ENCODE data around the gene CLTRN. TPM values are rescaled to one million over a fixed set of nuclear protein-coding genes. Genes with fewer than 3 reads are reported as not detected.

Gene CLTRN
- total RNA-seq, 4 donors from 2014 or later = 0.40 to 2.9 (median 1.2) TPM

DNA sequence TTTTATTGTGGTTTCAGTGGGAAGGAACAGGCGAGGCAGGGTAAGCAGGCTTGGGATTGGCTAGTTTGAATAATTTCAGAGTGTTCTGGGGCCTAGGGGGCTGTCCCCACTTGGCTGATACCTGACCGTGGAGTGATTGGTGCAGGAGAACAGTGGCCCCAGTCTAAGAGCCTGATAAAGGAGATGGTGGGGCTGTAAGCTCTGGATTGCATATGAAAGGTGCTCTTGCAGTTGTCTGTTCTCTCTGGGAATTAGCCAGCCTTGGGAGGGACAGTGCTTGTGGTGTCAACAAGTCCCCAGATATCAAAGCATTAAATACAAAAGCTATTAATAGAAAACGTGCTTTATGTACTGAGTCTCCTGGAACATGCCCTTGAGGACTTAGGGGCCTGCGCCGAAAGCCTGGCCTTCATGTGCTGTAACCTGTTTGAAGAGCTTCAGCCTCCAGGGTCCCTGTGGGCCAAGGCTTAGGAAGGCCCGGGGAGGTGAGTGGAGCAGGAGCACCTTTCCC, 30.4 kb upstream of the CLTRN start:
- no peaks in the 10 kb centered on the region for H3K27me3 ChIP-seq
- TF ChIP-seq, protein P1, sequence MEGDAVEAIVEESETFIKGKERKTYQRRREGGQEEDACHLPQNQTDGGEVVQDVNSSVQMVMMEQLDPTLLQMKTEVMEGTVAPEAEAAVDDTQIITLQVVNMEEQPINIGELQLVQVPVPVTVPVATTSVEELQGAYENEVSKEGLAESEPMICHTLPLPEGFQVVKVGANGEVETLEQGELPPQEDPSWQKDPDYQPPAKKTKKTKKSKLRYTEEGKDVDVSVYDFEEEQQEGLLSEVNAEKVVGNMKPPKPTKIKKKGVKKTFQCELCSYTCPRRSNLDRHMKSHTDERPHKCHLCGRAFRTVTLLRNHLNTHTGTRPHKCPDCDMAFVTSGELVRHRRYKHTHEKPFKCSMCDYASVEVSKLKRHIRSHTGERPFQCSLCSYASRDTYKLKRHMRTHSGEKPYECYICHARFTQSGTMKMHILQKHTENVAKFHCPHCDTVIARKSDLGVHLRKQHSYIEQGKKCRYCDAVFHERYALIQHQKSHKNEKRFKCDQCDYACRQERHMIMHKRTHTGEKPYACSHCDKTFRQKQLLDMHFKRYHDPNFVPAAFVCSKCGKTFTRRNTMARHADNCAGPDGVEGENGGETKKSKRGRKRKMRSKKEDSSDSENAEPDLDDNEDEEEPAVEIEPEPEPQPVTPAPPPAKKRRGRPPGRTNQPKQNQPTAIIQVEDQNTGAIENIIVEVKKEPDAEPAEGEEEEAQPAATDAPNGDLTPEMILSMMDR (IDR thresholded peaks at IDR 0.05) = no peak
- TF ChIP-seq POLR2A (IDR thresholded peaks at IDR 0.05) = no peak
- no peaks in the 10 kb centered on the region for H3K9me3 ChIP-seq
- H3K27ac ChIP-seq = no peak overlapping the region
- H3K36me3 ChIP-seq = peaks cover 3 to 8% of the 10 kb centered on the region in 2 donors
- no peak overlapping the region for H3K4me3 ChIP-seq (replicated peaks in 1 of 3)
- DNase-seq = no peak
- 92 to 94% methylated on average over 6 of the region's 6 CpGs for whole genome bisulfite sequencing, 2 donors
- intact Hi-C loops (cut with DNase I) = no loop called here
- H3K4me1 ChIP-seq = no peaks in the 10 kb centered on the region

DNA sequence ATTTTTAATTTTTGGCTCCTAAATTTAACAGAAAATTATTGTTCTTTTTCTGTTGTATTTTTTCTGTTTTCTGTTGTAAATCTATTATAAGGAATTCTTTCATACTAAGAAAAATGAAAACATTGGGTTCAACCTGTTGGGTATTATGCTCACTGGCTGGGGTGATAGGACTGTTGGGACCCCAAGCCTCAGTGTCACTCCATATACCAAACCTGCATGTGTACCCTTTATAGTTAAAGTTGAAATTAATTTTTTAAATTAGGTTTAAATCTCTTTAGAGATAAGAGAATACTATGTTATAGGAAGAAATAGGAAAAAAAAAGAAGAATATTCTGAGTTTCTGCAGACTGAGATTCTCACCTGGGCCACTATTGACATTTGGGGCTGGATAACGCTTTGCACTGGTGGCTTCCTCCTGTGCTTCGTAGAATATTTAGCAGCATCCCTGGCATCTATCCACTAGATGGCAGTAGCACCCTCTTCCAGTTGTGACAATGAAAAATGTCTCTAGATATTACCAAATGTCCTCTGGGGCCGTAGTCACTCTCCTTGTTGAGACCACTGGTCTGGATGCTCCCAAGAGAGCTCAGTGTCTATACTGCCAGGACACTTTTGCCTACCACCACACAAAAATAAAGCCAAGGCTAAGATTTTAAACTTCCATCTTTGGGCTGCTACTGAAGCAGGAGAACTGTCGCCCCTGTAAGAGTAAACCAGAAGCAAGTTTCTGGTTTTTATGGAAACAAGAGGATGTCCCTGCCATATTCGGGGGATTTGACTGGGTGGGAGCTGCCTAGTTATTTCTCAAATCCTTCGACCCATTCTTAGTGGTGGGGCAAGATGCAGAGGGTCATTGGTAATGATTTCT, 22.4 kb upstream of the CLTRN start:
- Histone ChIP-seq H3K27me3 (no peaks in the 10 kb centered on the region), H3K9me3 (no peaks in the 10 kb centered on the region), H3K4me3 (replicated peaks in 1 of 3) (no peak overlapping the region), H3K4me1 (no peaks in the 10 kb centered on the region), H3K36me3 (peaks cover 0 to 3% of the 10 kb centered on the region in 2 donors), H3K27ac (no peak overlapping the region)
- intact Hi-C loops (cut with DNase I) = no loop called here
- peak; percentile 33 to 45 for DNase-seq
- WGBS, 2 donors = 44 to 49% methylated on average over 6 of the region's 6 CpGs
- TF ChIP-seq, protein P1 (IDR thresholded peaks at IDR 0.05) = peak; percentile 28 to 65 (median 51)
- TF ChIP-seq POLR2A (IDR thresholded peaks at IDR 0.05) = no peak

DNA sequence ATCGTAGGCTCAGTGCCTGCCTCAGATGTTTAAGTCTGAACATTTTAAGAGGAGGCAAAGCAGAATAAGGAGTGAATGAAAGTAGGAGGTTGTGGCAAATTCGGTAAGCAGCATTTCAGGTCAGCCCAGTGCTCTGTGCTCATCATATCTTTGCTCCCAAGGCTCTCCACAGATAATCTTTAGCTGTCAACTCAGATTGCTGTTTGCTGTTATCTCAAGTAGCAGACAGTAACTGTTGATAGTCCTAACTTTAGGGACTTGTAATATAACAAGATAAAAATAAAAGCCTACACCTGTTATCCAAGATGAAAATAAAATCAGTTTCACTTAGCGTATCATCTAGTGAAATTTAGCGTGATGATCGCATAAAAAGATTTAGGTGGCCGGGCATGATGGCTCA, 18.6 kb upstream of the CLTRN start:
- Histone ChIP-seq H3K36me3 (peaks cover 0 to 3% of the 10 kb centered on the region in 2 donors), H3K4me3 (replicated peaks in 1 of 3) (no peak overlapping the region), H3K27ac (no peak overlapping the region), H3K4me1 (no peaks in the 10 kb centered on the region), H3K27me3 (no peaks in the 10 kb centered on the region), H3K9me3 (no peaks in the 10 kb centered on the region)
- 88 to 92% methylated on average over 6 of the region's 6 CpGs for WGBS, 2 donors
- intact Hi-C loops (cut with DNase I) = no loop called here
- DNase-seq = no peak
- TF ChIP-seq, protein P1 (IDR thresholded peaks at IDR 0.05) = no peak
- no peak for TF ChIP-seq POLR2A (IDR thresholded peaks at IDR 0.05)

DNA sequence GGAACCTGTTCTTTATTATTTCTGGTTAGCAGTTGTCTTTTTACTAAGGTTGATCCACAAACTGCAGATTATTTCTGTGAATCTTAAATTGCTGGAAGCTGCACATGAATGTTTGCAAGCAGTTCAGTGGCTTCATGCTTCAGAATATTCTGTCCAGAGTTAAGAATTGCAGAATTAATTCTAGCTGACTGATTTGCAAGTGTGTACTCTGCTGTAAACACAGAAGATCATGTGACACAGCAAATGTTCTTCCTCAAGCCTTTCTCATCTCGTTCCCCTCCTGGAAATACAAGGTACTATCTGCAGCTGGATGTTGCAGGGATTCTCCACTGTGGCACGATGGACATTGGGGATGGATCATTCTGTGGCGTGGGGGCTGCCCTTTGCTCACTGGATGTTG, 16.8 kb upstream of the CLTRN start:
- H3K27ac ChIP-seq = no peak overlapping the region
- intact Hi-C loops (cut with DNase I) = no loop called here

More for the DNA sequence above, 16.8 kb upstream of the CLTRN start:
- H3K27me3 ChIP-seq = no peaks in the 10 kb centered on the region
- no peak for DNase-seq
- peaks cover 3 to 4% of the 10 kb centered on the region in 2 donors for H3K4me1 ChIP-seq
- H3K4me3 ChIP-seq (replicated peaks in 1 of 3) = no peak overlapping the region
- no peaks in the 10 kb centered on the region for H3K9me3 ChIP-seq
- TF ChIP-seq, protein P1 (IDR thresholded peaks at IDR 0.05) = peak in 1 of 6 experiments; percentile 14
- no peak for TF ChIP-seq POLR2A (IDR thresholded peaks at IDR 0.05)
- 66% methylated on average over 3 of the region's 3 CpGs for WGBS, 2 donors
- peaks cover 0 to 3% of the 10 kb centered on the region in 2 donors for H3K36me3 ChIP-seq

Measured in thyroid gland (tissue), 4 donors.